H9 (cell line): Measurements from ENCODE around the gene JMJD1C. TPM values are rescaled to one million over a fixed set of nuclear protein-coding genes. Genes with fewer than 3 reads are reported as not detected.

Experiments used
- DNase-seq: peaks from one replicate; pipeline ENCODE4 v3.0.0-alpha.2; 2017
- H2AFZ ChIP-seq: one replicate; pipeline ENCODE4 v1.6.1; 2013; ENCODE audit warnings: mild to moderate bottlenecking, low read length, control low read depth, moderate library complexity
- H2AK5ac ChIP-seq: 2 replicates; pipeline ENCODE4 v1.6.1; 2013; ENCODE audit warnings: low read length, control low read depth, mixed read lengths; ENCODE audit not compliant: insufficient read length
- H2BK120ac ChIP-seq: one replicate; pipeline ENCODE4 v1.6.1; 2013; ENCODE audit warnings: low read depth, mild to moderate bottlenecking, low read length, control low read depth, inconsistent platforms; ENCODE audit not compliant: poor library complexity, severe bottlenecking
- H2BK12ac ChIP-seq: 2 replicates; pipeline ENCODE4 v1.6.1; 2013; ENCODE audit warnings: low read length, control low read depth, mixed read lengths, low read depth; ENCODE audit not compliant: insufficient read length
- H2BK15ac ChIP-seq: 2 replicates; pipeline ENCODE4 v1.6.1; 2013; ENCODE audit warnings: low read depth, low read length, control low read depth
- H2BK20ac ChIP-seq: one replicate; pipeline ENCODE4 v1.6.1; 2013; ENCODE audit warnings: low read depth, mild to moderate bottlenecking, low read length, control low read depth, inconsistent platforms; ENCODE audit not compliant: poor library complexity, severe bottlenecking
- H2BK5ac ChIP-seq: 2 replicates; pipeline ENCODE4 v1.6.1; 2013; ENCODE audit warnings: low read length, control low read depth, mixed read lengths; ENCODE audit not compliant: insufficient read length
- H3K14ac ChIP-seq: 2 replicates; pipeline ENCODE4 v1.6.1; 2013; ENCODE audit warnings: low read length, control low read depth; ENCODE audit not compliant: insufficient read depth
- H3K18ac ChIP-seq: 2 replicates; pipeline ENCODE4 v1.6.1; 2013; ENCODE audit warnings: low read depth, mild to moderate bottlenecking, mixed read lengths, low read length, control low read depth; ENCODE audit not compliant: insufficient read length
- H3K23ac ChIP-seq: 2 replicates; pipeline ENCODE4 v1.6.1; 2013; ENCODE audit warnings: low read length, control low read depth, mixed read lengths, low read depth; ENCODE audit not compliant: insufficient read length
- H3K23me2 ChIP-seq: 2 replicates; pipeline ENCODE4 v1.6.1; 2013; ENCODE audit warnings: low read depth, mild to moderate bottlenecking, mixed read lengths, low read length, control low read depth; ENCODE audit not compliant: insufficient read length, poor library complexity, severe bottlenecking
- H3K27ac ChIP-seq: 2 replicates; pipeline ENCODE4 v1.5.1; 2013; ENCODE audit warnings: low read length, control low read depth, mixed read lengths, low read depth; ENCODE audit not compliant: insufficient read length
- H3K27me3 ChIP-seq: 2 replicates; pipeline ENCODE4 v1.6.1; 2013; ENCODE audit warnings: low read length, control low read depth, inconsistent platforms; ENCODE audit not compliant: insufficient read depth
- H3K4ac ChIP-seq: 2 replicates; pipeline ENCODE4 v1.6.1; 2013; ENCODE audit warnings: low read depth, mild to moderate bottlenecking, control low read depth, inconsistent platforms, low read length, moderate library complexity
- H3K4me1 ChIP-seq: 2 replicates; pipeline ENCODE4 v1.6.1; 2013; ENCODE audit warnings: low read length, control low read depth, inconsistent platforms; ENCODE audit not compliant: insufficient read depth
- H3K4me2 ChIP-seq: 2 replicates; pipeline ENCODE4 v1.6.1; 2013; ENCODE audit warnings: low read length, control low read depth, mixed read lengths; ENCODE audit not compliant: insufficient read length, insufficient read depth
- H3K56ac ChIP-seq: 2 replicates; pipeline ENCODE4 v1.6.1; 2013; ENCODE audit warnings: low read depth, mild to moderate bottlenecking, mixed read lengths, low read length, control low read depth; ENCODE audit not compliant: insufficient read length
- H3K79me1 ChIP-seq: 2 replicates; pipeline ENCODE4 v1.6.1; 2013; ENCODE audit warnings: low read depth, mild to moderate bottlenecking, moderate library complexity, low read length, control low read depth, inconsistent platforms; ENCODE audit not compliant: insufficient read depth, poor library complexity, severe bottlenecking
- H3K79me2 ChIP-seq: 2 replicates; pipeline ENCODE4 v1.6.1; 2013; ENCODE audit warnings: low read length, control low read depth, inconsistent platforms; ENCODE audit not compliant: insufficient read depth
- H3K9ac ChIP-seq: 2 replicates; pipeline ENCODE4 v1.6.1; 2013; ENCODE audit warnings: low read length, control low read depth, mixed read lengths; ENCODE audit not compliant: insufficient read length; ENCODE audit errors: extremely low read depth
- H3K9me3 ChIP-seq: one replicate; pipeline ENCODE4 v1.6.1; 2013; ENCODE audit warnings: low read depth, low read length, inconsistent platforms; ENCODE audit not compliant: control insufficient read depth
- H3T11ph ChIP-seq: one replicate; pipeline ENCODE4 v1.6.1; 2013; ENCODE audit warnings: mild to moderate bottlenecking, low read length, control low read depth, inconsistent platforms
- H4K20me1 ChIP-seq: one replicate; pipeline ENCODE4 v1.6.1; 2013; ENCODE audit not compliant: control insufficient read depth, insufficient read length, insufficient read depth
- H4K5ac ChIP-seq: 2 replicates; pipeline ENCODE4 v1.6.1; 2013; ENCODE audit warnings: low read depth, mild to moderate bottlenecking, mixed read lengths, low read length, control low read depth; ENCODE audit not compliant: insufficient read length
- H4K8ac ChIP-seq: replicated peaks from 2 replicates; pipeline ENCODE4 v1.6.1; 2013; ENCODE audit warnings: low read length, control low read depth, mixed read lengths, low read depth; ENCODE audit not compliant: insufficient read length
- H4K91ac ChIP-seq: 2 replicates; pipeline ENCODE4 v1.6.1; 2013; ENCODE audit warnings: low read depth, mild to moderate bottlenecking, moderate library complexity, mixed read lengths, low read length, control low read depth; ENCODE audit not compliant: insufficient read length
- H3K27ac Mint-ChIP-seq, 3 experiments: 2 replicates in 2 of 3; 3 replicates in 1 of 3; pipeline ENCODE4 v1.8.0; 2020 to 2021; ENCODE audit warnings: mixed read lengths in 3 of 3, mild to moderate bottlenecking in 1 of 3, moderate library complexity in 1 of 3
- H3K27me3 Mint-ChIP-seq: 2 replicates; pipeline ENCODE4 v1.8.0; 2021; ENCODE audit warnings: low read depth, mild to moderate bottlenecking, moderate library complexity, mixed read lengths
- H3K36me3 Mint-ChIP-seq, 3 experiments: 2 replicates in 2 of 3; 3 replicates in 1 of 3; pipeline ENCODE4 v1.8.0; 2020 to 2021; ENCODE audit warnings: low read depth in 3 of 3, mixed read lengths in 3 of 3; ENCODE audit not compliant: insufficient read depth in 1 of 3
- H3K4me1 Mint-ChIP-seq, 2 experiments: 2 replicates each; pipeline ENCODE4 v1.8.0; 2020; ENCODE audit warnings: mixed read lengths in 2 of 2
- H3K4me3 Mint-ChIP-seq, 2 experiments: 2 replicates in 1 of 2; 3 replicates in 1 of 2; pipeline ENCODE4 v1.8.0; 2020 to 2021; ENCODE audit warnings: mild to moderate bottlenecking in 2 of 2, mixed read lengths in 2 of 2, moderate library complexity in 1 of 2
- H3K9me3 Mint-ChIP-seq, 2 experiments: 2 replicates in 1 of 2; 3 replicates in 1 of 2; pipeline ENCODE4 v1.8.0; 2020; ENCODE audit warnings: mild to moderate bottlenecking in 2 of 2, mixed read lengths in 2 of 2, moderate library complexity in 1 of 2
- WGBS: extraction: QIAGEN DNeasy Blood & Tissue Kit; methylation state at CpG from one replicate; pipeline ENCODE4 v1.1.7; 2013; ENCODE audit warnings: missing lambda C conversion rate, low lambda C conversion rate, mixed read lengths; ENCODE audit not compliant: insufficient read length; ENCODE audit errors: extremely low coverage; 5-methylcytosine and 5-hydroxymethylcytosine counted together
- total RNA-seq: library from RNA; stranded (reverse); gene quantifications from 2 replicates; pipeline ENCODE4 v1.2.1, GENCODE V29; 2021
- TF ChIP-seq, protein P1 (sequence below): fragments of 200-600 bp; sonication (generic); conservative IDR thresholded peaks from 3 replicates; pipeline ENCODE4 v1.8.0; 2021; ENCODE audit warnings: antibody characterized with exemption, mild to moderate bottlenecking

JMJD1C gene
- total RNA-seq, 1 experiment from 2014 or later: 200 TPM

DNA sequence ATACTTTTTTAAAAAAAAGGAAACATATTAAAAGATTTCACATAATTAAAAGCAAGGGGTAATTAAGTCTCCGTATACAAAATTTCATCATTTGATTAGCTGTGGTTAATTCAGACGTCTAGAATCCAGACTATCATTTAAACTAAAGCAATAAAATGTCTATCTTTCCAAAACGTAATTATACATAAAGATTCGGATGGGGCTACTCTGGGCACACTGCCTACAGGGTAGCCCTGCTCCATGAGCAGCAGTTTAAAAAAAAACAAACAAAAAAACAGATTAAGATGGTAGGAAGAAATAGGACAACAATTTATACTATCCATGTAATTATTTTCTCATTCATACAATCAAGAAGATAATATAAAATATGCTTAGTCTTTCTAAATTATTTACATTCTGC lies 236.6 kb downstream of the JMJD1C start:
- H3K79me1 ChIP-seq: peaks cover 2% of the 10 kb centered on the region
- no peak overlapping the region for H4K91ac ChIP-seq
- WGBS: no CpG with 5 or more reads among the region's 4 CpGs
- no peak overlapping the region for H2BK12ac ChIP-seq
- H3K79me2 ChIP-seq: peaks cover 59% of the 10 kb centered on the region; the same call in 1 of the 2 replicates
- peaks cover 3 to 24% (median 13%) of the 10 kb centered on the region in 3 experiments; a peak in 6 of 7 replicates for H3K36me3 Mint-ChIP-seq
- H3K4me2 ChIP-seq: no peak overlapping the region
- H4K5ac ChIP-seq: no peak overlapping the region
- H4K20me1 ChIP-seq: no peaks in the 10 kb centered on the region
- H3K4ac ChIP-seq: no peak overlapping the region
- H3K4me1 Mint-ChIP-seq: peaks cover 19 to 21% of the 10 kb centered on the region in 2 experiments
- no peak overlapping the region for H3K27ac Mint-ChIP-seq
- no peak overlapping the region for H3K23ac ChIP-seq
- TF ChIP-seq, protein P1, sequence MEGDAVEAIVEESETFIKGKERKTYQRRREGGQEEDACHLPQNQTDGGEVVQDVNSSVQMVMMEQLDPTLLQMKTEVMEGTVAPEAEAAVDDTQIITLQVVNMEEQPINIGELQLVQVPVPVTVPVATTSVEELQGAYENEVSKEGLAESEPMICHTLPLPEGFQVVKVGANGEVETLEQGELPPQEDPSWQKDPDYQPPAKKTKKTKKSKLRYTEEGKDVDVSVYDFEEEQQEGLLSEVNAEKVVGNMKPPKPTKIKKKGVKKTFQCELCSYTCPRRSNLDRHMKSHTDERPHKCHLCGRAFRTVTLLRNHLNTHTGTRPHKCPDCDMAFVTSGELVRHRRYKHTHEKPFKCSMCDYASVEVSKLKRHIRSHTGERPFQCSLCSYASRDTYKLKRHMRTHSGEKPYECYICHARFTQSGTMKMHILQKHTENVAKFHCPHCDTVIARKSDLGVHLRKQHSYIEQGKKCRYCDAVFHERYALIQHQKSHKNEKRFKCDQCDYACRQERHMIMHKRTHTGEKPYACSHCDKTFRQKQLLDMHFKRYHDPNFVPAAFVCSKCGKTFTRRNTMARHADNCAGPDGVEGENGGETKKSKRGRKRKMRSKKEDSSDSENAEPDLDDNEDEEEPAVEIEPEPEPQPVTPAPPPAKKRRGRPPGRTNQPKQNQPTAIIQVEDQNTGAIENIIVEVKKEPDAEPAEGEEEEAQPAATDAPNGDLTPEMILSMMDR: no peak
- no peak overlapping the region for H3K9ac ChIP-seq
- no peak overlapping the region for H3K56ac ChIP-seq
- no peaks in the 10 kb centered on the region for H3K9me3 Mint-ChIP-seq
- H3K18ac ChIP-seq: no peak overlapping the region
- no peak overlapping the region for H3T11ph ChIP-seq
- no peaks in the 10 kb centered on the region; the same call in 1 of the 2 replicates for H3K4me1 ChIP-seq
- H3K14ac ChIP-seq: no peak overlapping the region
- DNase-seq: no peak
- no peaks in the 10 kb centered on the region for H3K27me3 ChIP-seq
- no peaks in the 10 kb centered on the region for H3K27me3 Mint-ChIP-seq
- no peaks in the 10 kb centered on the region for H3K9me3 ChIP-seq
- H2AK5ac ChIP-seq: no peak overlapping the region
- no peak overlapping the region for H2BK20ac ChIP-seq
- H2AFZ ChIP-seq: no peak overlapping the region
- H2BK120ac ChIP-seq: no peak overlapping the region
- H2BK5ac ChIP-seq: no peak overlapping the region
- no peak overlapping the region for H3K27ac ChIP-seq
- no peak overlapping the region for H3K4me3 Mint-ChIP-seq
- H3K23me2 ChIP-seq: no peaks in the 10 kb centered on the region
- no peak overlapping the region for H2BK15ac ChIP-seq
- H4K8ac ChIP-seq: no peak overlapping the region
